NAMALWA (cell line): ENCODE data around the gene EIF4EBP3.

Experiments
- DNase-seq: peaks from one replicate; pipeline ENCODE4 v3.0.0-alpha.2; 2015; ENCODE audit warnings: low spot score

EIF4EBP3 gene

DNA sequence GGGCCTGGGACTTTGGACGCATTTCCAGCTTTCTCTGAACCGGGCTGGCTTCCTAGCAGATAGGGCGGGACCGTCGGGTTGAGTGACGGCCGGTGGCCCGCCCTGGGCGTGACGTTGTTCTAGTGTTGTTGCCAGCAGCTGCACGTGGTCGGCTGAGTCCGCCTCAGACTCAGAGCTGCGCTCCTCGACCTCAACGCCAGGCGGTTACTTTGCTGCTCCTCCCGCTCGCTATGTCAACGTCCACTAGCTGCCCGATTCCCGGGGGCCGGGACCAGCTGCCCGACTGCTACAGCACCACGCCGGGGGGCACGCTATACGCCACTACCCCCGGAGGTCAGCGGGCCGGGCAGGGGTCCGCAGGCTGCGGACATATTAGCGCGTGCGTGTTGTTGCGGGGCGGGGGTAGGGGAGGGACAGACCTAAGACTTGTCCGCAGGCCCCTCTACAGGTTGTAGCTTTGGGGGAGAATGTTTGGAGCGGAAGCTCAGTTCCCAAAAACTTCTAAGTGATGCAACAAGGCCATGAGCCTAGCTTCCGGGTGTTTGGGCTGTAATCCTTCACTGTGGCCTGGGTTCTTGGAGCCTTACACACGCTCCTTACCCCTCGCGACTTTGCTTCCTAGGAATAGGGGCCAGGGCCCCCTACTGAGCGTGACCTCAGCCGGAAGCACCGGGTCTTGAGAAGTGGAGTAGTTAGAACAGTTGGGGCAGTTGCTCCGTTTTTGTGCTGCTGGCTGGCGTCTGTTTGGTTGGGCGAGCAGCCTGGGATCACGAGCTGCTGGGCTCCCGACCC is at the start of gene EIF4EBP3:
TSS of gene EIF4EBP3 (plus strand) at position 155 of the 792 bp plus-strand sequence. CDS start at position 231, 76 bp downstream.
- DNase-seq: peak; percentile 91

DNA sequence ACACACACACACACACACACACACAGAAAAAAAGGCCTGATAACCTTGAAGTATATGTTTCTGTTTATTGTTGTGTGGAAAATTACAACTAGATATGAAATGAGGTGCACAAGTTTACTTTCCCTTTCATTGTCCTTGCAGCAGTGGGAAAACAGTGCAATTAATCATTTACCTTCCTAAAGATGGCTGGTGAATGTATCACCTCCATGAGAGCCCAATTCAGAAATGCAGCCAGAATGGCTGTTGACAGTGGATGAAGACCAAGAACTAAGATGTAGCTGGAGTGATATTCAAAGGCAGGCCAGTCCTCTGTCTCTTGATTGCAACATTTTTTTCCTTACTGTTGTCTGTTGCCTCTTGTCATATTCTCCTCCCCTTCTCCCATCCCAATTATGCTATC is 49.6 kb upstream of the EIF4EBP3 start:
- DNase-seq: no peak

DNA sequence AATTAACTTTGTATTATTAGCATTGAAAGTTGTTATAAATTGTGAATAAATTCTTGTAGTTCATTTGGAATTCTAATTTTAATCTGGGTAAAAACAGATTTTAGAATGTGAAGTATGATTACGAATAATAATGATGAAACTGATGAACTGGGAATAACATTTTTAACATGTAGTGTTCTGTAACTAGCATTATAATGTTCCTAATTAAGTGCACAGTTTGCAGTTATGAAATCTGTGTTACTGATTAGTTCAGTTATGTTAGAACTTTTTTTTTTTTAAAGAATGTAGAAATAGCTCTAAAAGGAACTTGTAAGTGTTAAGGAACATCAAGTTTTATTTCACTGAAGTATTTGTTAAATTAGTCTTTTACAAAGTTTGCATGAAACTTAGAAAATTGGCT is 48.9 kb upstream of the EIF4EBP3 start:
- no peak for DNase-seq

DNA sequence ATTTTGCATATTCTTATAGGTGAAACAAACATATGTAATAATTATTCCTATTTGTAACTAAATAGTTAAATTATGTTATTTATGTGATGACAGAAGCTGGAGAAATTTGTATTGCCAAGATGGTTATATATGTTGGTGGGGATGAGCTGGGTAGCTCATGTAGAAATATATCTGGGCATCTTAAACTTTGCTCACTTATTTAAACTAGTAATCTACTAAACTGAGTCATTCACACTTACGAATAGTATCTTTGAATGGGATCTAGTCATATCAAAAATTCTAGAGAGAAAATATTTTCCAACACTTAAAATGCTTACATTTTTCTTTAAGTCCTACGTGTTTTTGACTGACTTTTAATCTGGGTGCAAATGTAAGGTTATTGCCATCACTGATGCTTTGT is 44.6 kb upstream of the EIF4EBP3 start:
- no peak for DNase-seq

DNA sequence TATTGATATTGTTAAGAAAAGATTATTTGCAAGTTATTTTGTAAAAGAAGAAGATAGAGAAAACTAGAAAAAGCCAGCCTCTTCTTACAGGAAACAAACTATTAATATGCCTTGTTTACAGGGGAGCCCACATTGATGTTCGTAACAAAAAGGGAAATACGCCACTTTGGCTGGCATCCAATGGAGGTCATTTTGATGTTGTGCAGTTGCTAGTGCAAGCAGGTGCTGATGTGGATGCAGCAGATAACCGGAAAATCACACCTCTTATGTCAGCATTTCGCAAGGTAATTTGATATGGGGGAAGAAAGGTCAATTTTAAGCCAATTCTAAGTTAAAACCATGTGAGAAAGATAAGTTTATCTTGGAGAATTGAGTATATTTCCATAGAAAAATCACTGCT is 37.6 kb upstream of the EIF4EBP3 start:
- peak; percentile 26 for DNase-seq

DNA sequence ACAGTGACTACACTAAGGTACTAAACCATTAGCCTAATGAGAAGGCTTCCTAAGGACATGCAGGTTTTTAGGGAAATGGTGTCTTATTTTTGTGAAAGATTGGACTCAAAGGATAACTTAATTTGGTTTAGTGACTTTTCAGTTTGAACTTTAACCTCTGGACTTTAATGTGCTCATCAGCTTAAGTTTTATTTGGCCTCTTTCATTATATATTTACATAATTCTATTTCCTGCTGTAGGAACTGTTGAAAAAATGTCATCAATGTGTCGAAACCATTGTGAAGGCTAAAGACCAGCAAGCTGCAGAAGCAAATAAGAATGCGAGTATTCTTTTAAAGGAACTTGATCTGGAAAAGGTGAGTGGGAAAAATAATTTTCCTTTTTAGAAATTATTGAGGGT is 34.3 kb upstream of the EIF4EBP3 start:
- DNase-seq: no peak

DNA sequence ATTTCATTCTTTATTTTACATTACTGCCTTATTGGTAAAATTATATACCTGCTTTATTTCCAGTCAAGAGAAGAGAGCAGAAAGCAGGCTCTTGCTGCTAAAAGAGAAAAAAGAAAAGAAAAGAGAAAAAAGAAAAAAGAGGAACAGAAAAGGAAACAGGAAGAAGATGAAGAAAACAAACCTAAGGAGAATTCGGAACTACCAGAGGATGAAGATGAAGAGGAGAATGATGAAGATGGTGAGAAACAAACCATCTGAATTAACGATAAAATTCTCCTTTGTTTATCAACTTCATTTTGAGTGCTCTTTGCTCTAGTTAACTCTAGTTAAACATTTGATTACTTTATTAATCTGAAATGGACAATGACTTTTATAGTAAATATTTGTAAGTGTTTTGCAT is 23.5 kb upstream of the EIF4EBP3 start:
- DNase-seq: no peak

DNA sequence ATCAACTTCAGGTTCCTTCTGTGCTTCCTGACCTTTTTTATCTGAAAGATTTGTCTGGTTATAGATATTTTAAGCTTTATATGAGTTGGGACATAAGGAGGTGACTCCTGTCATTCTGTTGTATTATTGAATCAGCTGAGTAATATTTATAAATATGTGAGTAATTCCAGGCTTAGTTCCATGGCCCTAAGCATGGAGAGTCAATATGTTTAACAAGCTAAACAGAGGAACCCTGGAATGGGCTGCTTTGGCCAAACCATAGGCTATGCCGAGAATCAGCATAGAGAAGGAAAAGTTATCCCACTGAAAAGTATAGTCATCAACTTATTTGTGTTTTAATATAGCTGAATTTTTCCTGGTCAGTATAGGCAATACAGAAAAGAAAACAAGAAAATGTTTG is 7.2 kb upstream of the EIF4EBP3 start:
- no peak for DNase-seq

DNA sequence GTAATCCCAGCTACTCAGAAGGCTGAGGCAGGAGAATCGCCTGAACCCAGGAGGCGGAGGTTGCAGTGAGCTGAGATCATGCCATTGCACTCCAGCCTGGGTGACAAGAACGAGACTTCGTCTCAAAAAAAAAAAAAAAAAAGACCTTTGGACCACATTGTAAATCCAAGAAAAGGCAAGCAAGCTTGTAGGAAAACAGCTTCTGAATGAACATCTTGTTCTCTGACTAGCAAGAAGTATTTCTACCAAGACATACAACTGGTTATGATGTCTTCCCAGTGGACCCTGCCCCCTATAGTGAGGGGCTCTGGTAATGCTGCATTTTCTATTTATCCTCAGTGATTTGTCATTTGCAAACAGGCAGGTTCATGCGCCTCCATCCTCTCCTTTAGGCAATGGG is 4.5 kb upstream of the EIF4EBP3 start:
- DNase-seq: no peak

DNA sequence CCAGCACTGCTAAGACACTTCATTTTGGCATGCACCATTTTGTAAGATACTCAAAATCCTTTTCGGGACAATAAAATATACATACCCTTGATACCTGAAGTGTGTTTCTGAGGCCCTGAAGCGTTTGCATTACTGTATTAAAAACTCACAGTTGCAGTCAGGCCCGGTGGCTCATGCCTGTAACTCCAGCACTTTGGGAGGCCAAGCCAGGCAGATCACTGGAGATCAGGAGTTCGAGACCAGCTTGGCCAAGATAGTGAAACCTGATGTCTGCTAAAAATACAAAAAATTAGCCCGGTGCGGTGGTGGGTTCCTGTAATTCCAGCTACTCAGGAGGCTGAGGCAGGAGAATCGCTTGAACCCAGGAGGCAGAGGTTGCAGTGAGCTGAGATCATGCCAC is 2.5 kb upstream of the EIF4EBP3 start:
- DNase-seq: no peak

DNA sequence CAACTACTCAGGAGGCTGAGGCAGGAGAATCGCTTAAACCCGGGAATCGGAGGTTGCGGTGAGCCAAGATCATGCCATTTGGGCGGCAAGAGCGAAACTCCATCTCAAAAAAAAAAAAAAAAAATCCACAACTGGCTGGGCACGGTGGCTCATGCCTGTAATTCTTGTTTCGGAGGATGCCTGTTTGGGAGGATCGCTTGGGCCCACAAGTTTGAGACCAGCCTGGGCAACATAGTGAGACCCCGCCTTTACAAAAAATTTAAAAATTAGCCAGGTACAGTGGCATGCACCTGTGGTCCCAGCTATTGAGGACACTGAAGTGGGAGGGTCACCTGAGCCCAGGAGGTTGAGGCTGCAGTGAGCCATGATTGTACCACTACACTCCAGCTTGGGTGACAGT is 1.9 kb upstream of the EIF4EBP3 start:
- no peak for DNase-seq

DNA sequence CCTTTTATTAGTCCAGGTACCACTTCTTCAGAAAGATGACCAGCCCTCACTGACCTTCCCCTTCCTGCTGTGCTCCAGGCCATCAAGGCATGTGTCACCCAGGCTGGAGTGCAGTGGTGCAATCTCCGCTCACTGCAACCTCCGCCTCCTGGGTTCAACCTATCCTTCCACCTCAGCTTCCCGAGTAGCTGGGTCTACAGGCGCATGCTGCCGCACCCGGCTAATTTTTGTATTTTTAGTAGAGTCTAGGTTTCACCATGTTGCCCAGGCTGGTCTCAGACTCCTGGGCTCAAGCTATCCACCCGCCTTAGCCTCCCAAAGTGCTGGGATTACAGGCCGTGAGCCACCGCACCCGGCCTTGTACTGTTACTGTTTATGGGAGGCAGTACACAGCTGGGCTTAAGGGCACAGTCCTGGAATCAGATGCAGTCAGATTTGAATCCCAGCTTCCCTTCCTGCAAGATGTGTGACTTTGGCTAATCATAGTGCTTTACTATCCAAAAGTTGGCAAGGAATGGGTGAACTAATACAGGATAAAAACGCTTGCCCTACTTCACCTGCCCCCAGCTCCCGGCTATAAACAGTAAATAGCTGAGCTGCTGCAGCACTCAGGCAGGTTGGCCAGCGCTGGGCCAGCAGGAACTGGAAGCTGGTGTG is 483 bp upstream of the EIF4EBP3 start:
- no peak for DNase-seq

DNA sequence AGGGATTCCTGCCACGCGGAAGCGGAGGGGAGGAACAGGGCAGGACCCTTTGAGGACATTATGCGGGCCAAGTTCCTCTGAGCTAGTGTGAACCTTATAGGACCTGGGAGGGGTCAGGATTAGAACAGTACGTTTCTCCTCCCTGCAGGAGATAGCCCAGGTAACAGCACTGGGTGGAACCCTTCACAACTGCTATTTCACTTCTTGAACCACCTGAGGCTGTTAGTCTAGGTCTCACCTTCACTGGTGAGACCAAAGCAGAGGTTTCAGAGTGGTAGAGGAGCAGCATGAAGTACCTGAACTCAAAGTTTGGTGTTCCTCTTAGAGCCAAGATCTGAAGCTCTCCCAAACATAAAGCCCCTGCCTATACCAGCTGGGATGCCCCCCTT is 832 bp downstream of the EIF4EBP3 start:
- no peak for DNase-seq

DNA sequence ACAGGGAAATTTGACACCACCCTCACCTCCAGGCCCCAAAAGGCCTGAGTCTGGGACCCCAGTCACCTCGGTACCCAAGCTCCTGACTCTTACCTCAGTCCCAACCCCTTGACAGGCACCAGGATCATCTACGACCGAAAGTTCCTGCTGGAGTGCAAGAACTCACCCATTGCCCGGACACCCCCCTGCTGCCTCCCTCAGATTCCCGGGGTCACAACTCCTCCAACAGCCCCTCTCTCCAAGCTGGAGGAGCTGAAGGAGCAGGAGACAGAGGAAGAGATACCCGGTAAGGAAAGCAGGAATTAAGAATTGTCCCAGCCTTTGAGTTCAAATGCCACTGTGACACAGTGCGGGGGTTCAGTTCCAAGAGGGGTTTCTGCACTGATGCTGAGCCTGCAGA is 1.3 kb downstream of the EIF4EBP3 start:
- no peak for DNase-seq

DNA sequence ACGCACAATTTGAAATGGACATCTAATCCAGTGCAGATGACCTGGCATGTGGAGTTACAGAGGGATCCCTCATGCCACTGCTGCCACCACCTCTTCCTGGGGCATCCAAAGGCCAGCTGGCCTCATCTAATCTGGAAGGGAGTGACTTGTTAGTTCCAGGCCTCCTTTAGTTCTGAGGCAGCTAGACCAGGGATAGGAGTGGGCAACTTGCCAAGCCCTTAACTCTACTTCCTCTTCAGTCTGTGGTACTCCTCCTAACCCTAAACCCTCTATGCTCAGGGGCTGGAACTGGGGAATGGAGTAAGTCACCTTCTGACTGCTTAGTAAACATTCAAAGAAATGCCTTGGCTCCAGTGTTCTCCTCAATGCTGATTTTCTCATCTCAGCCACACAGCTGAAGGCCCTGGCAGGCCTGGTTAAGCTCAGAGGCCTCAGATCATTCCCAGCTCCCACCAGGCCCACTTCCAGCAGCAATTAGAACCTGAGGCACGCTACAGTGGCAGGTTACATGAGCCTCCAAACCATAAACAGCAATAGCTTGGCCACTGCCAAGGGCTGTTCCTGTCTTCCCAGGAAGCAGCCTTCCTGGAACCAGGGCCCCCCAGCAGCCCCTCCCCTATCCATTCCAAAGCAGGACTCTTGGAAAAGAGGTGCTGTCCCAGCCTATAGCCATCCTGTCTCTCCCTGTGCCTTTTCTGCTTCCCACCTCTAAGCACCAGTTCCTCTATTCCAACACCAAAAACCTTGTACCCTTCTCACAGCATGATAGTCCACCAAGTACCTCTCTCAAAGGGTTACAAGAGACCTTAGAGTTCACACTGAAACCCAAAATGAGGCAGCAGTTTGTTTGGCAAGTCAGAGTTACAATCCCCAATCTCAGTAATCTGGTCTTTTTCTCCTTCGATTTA is 2.0 kb downstream of the EIF4EBP3 start:
- DNase-seq: peak; percentile 49

DNA sequence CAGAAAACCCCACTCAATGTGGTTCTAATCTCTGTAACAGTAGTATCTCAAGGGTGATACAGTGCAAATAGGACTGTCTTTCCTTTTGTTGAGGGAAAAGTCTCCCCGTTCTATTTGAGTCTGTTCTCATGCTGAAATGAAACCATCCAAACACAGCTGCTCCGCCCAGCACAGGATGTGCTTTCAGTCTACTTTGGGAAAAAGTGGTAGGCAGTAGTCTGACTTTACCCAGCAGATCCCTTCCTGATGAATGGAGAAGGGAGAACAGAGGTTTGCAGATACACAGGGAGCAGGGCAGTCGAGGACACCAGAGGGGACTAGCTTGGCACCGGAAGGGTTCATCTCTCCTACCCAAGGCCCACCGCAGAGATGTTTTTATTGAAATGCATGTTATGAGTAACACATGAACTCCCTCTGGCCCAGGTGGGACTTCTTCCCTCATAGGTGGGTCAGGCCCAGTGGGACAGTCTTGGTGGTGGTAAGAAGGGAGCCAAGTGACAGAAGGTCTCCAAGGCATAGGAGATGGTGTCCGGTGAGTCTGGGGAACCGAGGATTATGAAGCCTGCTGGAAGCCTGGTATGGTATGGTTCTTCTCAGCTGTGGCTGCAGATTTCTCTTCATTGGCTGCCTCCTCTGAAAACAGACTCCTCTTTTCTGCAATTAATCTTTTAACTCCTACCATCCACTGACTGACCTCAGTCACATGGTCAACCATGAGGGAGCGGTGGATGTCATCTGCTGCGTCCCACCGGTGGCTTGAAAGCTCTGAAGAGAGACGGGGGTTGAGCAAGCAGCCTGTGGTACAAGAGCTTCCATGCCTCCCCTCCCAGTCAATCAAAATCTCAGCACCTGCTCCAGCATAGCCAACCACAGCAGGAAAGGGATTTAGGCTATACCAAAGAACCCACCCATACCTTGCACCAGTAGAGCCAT is 3.0 kb downstream of the EIF4EBP3 start:
- DNase-seq: no peak

DNA sequence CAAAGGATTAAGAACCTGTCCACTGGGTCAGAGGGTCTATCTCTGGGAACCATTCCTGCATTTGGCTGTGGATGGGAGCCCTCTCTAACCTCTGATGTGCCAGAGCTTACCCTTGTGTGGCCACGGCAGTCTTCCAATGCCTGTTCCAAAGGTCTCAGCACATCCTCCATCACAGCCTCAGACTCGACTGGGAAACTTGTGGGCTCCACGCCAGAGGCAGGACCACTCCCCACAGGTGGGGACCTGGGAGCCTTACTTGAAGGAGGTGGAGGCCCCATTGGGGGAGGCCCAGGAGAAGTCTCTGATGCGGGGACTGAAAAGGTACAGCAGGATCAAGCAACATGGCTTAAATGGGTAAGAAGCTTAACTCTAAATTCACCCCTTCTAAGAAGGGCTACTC is 4.4 kb downstream of the EIF4EBP3 start:
- no peak for DNase-seq

DNA sequence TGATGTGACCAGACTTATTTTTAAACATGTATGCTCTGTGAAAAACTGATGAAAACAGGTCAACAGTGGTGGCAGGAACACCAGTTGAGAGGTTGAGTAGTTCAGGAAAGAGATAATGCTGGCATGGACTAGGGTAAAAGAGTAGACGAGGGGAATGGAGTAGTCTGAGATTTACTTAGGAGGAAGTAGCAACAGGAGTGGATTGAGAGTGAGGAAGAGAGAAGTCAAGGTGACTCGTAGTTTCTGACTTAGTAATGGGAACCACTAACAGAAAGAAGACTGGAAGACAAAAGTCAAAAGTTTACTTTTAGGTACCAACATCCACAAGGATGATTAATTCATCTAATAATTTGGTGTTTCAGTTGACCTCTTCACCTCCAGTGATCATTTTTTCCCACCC is 6.2 kb downstream of the EIF4EBP3 start:
- DNase-seq: no peak

DNA sequence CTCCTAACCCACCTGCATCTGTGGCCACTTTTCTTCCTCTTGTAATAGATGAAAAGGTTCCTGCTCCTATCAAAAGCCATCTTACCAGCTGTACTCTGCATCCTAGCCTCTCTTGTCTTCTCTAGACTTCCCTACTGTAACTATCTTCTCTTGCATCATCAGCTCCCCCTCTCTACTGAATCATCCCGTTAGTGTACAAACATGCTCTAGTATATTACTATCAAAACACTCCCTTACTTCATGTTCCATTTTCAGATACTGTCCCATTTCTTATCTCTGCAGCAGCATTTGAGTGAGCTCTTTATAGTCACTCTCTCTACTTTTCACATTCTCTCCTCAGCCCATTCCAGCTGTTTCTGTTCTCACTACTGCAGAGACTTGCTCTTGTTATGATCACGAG is 7.0 kb downstream of the EIF4EBP3 start:
- DNase-seq: no peak

DNA sequence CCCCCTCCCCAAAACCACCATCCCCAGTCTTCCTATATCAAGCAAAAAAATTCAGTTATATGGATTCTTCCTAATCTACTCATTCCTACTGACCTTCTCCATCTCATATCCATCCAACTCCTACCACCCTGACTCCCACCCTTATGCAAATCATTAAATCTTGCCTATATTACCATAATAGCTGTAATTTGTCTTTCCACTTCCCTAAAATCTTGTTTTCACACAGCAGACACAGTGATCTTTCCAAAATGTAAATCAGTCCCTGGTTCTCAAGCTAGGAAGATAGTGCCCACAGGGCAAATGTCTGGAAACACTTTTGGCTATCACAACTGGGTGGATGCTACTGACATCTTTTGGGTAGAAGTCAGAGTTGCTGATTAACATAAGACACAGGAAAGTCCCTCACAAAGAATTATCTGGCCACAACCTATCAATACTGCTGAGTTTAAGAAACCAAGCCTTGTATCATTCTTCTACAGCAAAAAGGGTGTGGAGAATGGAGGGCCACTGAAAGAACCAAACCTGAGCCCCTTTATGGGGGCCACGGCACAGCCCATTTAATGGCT is 8.4 kb downstream of the EIF4EBP3 start:
- peak; percentile 41 for DNase-seq

DNA sequence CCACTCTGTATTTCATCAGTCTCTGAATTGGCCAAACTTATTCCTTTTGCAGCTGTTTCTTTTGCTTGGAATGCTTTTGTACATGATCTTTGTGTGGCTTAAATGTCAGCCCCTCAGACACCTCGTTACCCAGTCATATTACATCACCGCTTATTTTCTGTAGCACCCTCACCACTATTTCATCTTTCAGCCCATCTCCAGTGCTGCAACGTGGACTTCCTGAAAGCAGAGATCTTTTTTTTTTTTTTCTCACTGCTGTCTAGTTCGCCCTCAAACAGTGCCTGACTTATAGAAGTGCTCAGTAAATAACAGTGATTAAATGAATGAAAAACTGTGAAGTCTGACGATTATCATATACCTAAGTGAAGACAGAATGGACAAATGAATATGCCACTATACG is 9.0 kb downstream of the EIF4EBP3 start:
- peak; percentile 67 for DNase-seq
